ENCODE data around the gene GPR152.

DNA sequence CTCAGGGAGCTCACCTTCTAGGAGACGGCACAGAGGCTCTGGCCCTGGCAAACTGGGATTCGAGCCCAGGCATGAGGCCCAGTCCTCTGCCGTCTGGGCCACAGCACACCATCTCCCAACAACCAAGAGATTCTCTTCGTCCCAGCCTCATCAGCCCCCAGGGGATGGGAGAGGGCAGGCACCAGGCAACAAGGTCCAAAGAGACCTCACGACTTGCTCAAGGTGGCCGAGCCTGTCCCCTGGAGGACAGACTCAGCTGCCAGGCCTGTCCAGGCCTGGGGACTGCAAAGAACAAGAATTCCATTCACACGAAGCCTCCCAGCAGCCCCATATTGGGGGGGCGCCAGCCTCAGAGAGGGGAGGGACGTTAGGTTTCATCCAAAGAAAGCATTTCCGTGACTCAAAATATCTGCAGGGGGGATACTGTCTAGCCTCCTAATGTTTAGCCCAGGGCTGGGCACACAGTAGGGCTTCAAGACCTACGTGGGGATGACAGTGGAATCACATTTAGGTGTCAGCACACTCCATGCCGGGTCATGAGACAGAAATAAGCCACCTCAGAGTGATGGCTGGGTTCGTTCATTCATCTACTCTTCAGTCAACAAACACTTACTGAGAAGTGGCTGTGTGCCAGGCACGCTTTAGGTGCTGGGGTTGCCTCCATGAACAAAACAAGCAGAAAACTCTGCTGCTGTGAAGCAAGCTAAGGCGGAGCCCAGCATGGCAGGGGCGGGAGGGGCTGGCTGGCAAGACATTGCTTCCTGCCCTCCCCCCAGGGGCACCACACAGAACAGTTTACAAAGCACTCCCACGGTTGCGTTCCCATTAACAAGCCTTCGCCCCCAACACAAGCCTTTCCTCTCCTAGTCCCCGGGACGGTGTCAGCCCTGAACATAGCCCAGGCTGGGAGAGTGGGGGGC is 35.9 kb downstream of the GPR152 start:
- TF ChIP-seq CTCF (IDR thresholded peaks at IDR 0.05) (no peak), POLR2A (IDR thresholded peaks at IDR 0.05) (no peak)
